ENCODE data around the gene SLC25A51. TPM values are rescaled to one million over a fixed set of nuclear protein-coding genes. Genes with fewer than 3 reads are reported as not detected.

The SLC25A51 gene
- total RNA-seq, 1 experiment from 2014 or later: 40.8 TPM

- no peaks in the 10 kb centered on the region for H3K9me3 ChIP-seq (ENCODE audit: low read depth, low read length, poor library complexity, severe bottlenecking)
- ChIA-PET CTCF (interaction anchor here (0.5 to 1.7 kb wide), 10 partner anchors 15 to 518 kb away, joined by 3 to 12 read pairs (median 4); partner anchors contain the start of gene SHB), POLR2A (ENCODE audit: low non-redundant PET) (no interaction called here)
- no peaks in the 10 kb centered on the region for H3K27me3 ChIP-seq (replicated peaks; ENCODE audit: insufficient read depth, low read depth, low read length, poor library complexity)
- TF ChIP-seq, protein P1, sequence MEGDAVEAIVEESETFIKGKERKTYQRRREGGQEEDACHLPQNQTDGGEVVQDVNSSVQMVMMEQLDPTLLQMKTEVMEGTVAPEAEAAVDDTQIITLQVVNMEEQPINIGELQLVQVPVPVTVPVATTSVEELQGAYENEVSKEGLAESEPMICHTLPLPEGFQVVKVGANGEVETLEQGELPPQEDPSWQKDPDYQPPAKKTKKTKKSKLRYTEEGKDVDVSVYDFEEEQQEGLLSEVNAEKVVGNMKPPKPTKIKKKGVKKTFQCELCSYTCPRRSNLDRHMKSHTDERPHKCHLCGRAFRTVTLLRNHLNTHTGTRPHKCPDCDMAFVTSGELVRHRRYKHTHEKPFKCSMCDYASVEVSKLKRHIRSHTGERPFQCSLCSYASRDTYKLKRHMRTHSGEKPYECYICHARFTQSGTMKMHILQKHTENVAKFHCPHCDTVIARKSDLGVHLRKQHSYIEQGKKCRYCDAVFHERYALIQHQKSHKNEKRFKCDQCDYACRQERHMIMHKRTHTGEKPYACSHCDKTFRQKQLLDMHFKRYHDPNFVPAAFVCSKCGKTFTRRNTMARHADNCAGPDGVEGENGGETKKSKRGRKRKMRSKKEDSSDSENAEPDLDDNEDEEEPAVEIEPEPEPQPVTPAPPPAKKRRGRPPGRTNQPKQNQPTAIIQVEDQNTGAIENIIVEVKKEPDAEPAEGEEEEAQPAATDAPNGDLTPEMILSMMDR (conservative IDR thresholded peaks at IDR 0.05; ENCODE audit: low read depth, low read length): no peak
- TF ChIP-seq EZH2 (IDR thresholded peaks at IDR 0.05; ENCODE audit: borderline replicate concordance, low read depth, low read length, poor library complexity, severe bottlenecking): no peak
- peaks cover 3% of the 10 kb centered on the region for H3K36me3 ChIP-seq (ENCODE audit: insufficient read depth, low read length, poor library complexity, severe bottlenecking)
- H3K4me1 ChIP-seq (ENCODE audit: insufficient read depth, low read length, poor library complexity, severe bottlenecking): no peaks in the 10 kb centered on the region
- H3K4me3 ChIP-seq (ENCODE audit: low read depth, low read length, poor library complexity, severe bottlenecking): no peak overlapping the region
- intact Hi-C loops (cut with micrococcal nuclease; ENCODE audit: unreplicated experiment): loop anchor here (10.0 kb wide), 1 partner anchor 521 kb away; no protein-coding TSS in a partner anchor
- DNase-seq (ENCODE audit: low spot score): no peak
- no TSS peak for BruUV-seq (replicated peaks)
- H3K27ac ChIP-seq (ENCODE audit: low read depth, low read length, poor library complexity, severe bottlenecking): no peak overlapping the region
Measured at GRCh38 chr9:37914154-37914551, 10.2 kb upstream of the SLC25A51 start.

DNA sequence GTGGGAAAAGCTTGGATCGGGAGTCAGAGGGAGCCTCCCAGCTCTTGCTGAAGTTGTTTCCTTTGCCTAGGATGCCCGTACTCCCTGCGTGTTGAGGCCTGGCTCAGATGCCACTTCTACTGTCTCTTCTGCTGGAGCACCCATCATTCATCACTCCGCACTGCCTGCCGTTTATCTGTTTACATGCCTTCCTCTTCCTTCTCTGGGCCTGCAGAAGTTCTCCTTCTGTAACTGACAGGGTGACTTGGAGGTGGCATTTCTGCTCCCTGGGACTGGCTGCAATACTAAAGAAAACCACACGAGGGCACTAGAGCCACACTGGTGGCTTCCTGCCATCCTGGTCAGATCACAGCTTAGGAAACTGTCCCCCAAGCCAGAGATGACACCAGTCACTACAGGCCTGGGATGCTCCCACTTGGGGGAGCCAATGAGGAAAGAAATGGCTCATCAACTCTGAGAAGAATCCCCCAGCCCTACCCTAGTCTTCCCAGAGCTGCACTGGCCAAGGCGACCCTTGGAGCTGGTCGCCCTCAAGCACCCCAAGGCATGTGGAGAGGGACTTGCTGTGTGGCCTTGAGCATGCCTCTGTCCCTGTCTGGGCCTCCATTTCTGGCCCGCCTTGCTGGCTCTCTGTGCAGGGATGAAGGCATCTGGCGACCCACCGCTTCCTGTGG is 9.7 kb upstream of the SLC25A51 start:
- peak; percentile 91 for DNase-seq (ENCODE audit: low spot score)
- TF ChIP-seq, protein P1 (conservative IDR thresholded peaks at IDR 0.05; ENCODE audit: low read depth, low read length): peak; percentile 98
- TF ChIP-seq EZH2 (IDR thresholded peaks at IDR 0.05; ENCODE audit: borderline replicate concordance, low read depth, low read length, poor library complexity, severe bottlenecking): no peak
- no peaks in the 10 kb centered on the region for H3K9me3 ChIP-seq (ENCODE audit: low read depth, low read length, poor library complexity, severe bottlenecking)
- no peaks in the 10 kb centered on the region for H3K4me1 ChIP-seq (ENCODE audit: insufficient read depth, low read length, poor library complexity, severe bottlenecking)
- POLR2A ChIA-PET (ENCODE audit: low non-redundant PET): interaction anchor here (0.6 kb wide), 1 partner anchor 148 kb away, joined by 3 read pairs; no protein-coding TSS in a partner anchor
- peaks cover 3% of the 10 kb centered on the region for H3K36me3 ChIP-seq (ENCODE audit: insufficient read depth, low read length, poor library complexity, severe bottlenecking)
- CTCF ChIA-PET: interaction anchor here (0.5 to 1.7 kb wide), 12 partner anchors 10 to 519 kb away, joined by 3 to 12 read pairs (median 4); partner anchors contain the start of genes SHB and SLC25A51
- H3K27me3 ChIP-seq (replicated peaks; ENCODE audit: insufficient read depth, low read depth, low read length, poor library complexity): no peaks in the 10 kb centered on the region
- no peak overlapping the region for H3K4me3 ChIP-seq (ENCODE audit: low read depth, low read length, poor library complexity, severe bottlenecking)
- no peak overlapping the region for H3K27ac ChIP-seq (ENCODE audit: low read depth, low read length, poor library complexity, severe bottlenecking)
- intact Hi-C loops (cut with micrococcal nuclease; ENCODE audit: unreplicated experiment): loop anchor here (1.0 to 10.0 kb wide), 5 partner anchors 155 to 521 kb away; partner anchors contain the start of gene SHB
- no TSS peak for BruUV-seq (replicated peaks)

DNA sequence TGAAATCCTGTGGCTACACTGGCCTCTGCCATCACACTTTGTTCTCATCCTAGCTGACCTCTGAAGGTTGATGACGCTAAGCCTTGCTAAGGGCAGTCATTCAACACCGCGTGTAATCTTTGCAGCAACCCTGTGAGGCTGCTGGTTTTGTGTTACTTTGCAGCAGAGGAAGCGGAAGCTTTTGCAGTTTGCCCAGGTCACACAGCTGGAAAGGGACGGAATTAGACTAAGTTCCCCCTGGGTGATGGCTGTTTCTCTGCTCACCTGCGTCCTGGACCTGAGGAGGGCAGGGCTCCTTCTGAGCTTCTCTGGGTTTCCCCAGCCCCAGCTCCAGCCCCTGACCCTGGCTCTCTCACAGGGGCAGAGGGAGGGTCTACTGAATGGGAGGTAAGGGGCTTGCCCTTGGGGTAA is 7.3 kb upstream of the SLC25A51 start:
- no peak for DNase-seq (ENCODE audit: low spot score)
- POLR2A ChIA-PET (ENCODE audit: low non-redundant PET): no interaction called here
- CTCF ChIA-PET: interaction anchor here (1.0 kb wide), 1 partner anchor 177 kb away, joined by 3 read pairs; no protein-coding TSS in a partner anchor
- Histone ChIP-seq H3K4me3 (ENCODE audit: low read depth, low read length, poor library complexity, severe bottlenecking) (no peak overlapping the region), H3K27ac (ENCODE audit: low read depth, low read length, poor library complexity, severe bottlenecking) (no peak overlapping the region), H3K36me3 (ENCODE audit: insufficient read depth, low read length, poor library complexity, severe bottlenecking) (no peaks in the 10 kb centered on the region), H3K27me3 (replicated peaks; ENCODE audit: insufficient read depth, low read depth, low read length, poor library complexity) (no peaks in the 10 kb centered on the region), H3K9me3 (ENCODE audit: low read depth, low read length, poor library complexity, severe bottlenecking) (no peaks in the 10 kb centered on the region), H3K4me1 (ENCODE audit: insufficient read depth, low read length, poor library complexity, severe bottlenecking) (no peaks in the 10 kb centered on the region)
- TF ChIP-seq, protein P1 (conservative IDR thresholded peaks at IDR 0.05; ENCODE audit: low read depth, low read length): no peak
- no peak for TF ChIP-seq EZH2 (IDR thresholded peaks at IDR 0.05; ENCODE audit: borderline replicate concordance, low read depth, low read length, poor library complexity, severe bottlenecking)
- no TSS peak for BruUV-seq (replicated peaks)
- intact Hi-C loops (cut with micrococcal nuclease; ENCODE audit: unreplicated experiment): loop anchor here (10.0 kb wide), 1 partner anchor 524 kb away; no protein-coding TSS in a partner anchor

Measured in A673 (cell line).